Upper lobe of left lung (tissue), 4 donors: ENCODE data around the gene KIAA1217.

Experiments used
- CTCF ChIP-seq, 6 experiments: fragments of 450-650 bp in 4 of 6; fragments of 200-600 bp in 2 of 6; sonication (generic) in 2 of 6; IDR thresholded peaks; one replicate each; pipeline ENCODE4 v1.5.1; 2016 to 2019; ENCODE audit warnings: antibody characterized with exemption in 6 of 6
- EP300 ChIP-seq, 4 donors: sonication (generic); formaldehyde crosslinking; IDR thresholded peaks; one replicate each; pipeline ENCODE4 v1.5.1; 2017; ENCODE audit warnings: antibody characterized with exemption in 4 of 4, control low read depth in 2 of 4
- POLR2A ChIP-seq, 4 donors: fragments of 450-650 bp; IDR thresholded peaks; one replicate each; pipeline ENCODE4 v1.5.1; 2016 to 2017; ENCODE audit warnings: antibody characterized with exemption in 4 of 4, mild to moderate bottlenecking in 2 of 4
- POLR2AphosphoS5 ChIP-seq, 2 donors: sonication (generic); formaldehyde crosslinking; IDR thresholded peaks; one replicate each; pipeline ENCODE4 v1.5.1; 2017; ENCODE audit warnings: antibody characterized with exemption in 2 of 2

GRCh38 chr10:24444337-24444736 is 235.4 kb downstream of the KIAA1217 start:
- TF ChIP-seq POLR2A (IDR thresholded peaks at IDR 0.05) (no peak), EP300 (IDR thresholded peaks at IDR 0.05) (no peak), POLR2AphosphoS5 (IDR thresholded peaks at IDR 0.05) (no peak), CTCF (IDR thresholded peaks at IDR 0.05) (no peak)
